ENCODE results near the gene SLC25A13. TPM values are rescaled to one million over a fixed set of nuclear protein-coding genes. Genes with fewer than 3 reads are reported as not detected.

SLC25A13 gene
- total and polyA plus RNA-seq, 2 of the 8 experiments (the other 6 are each of a cell fraction or from before 2014, with no cell fraction given) = 30.8 to 85.4 TPM

DNA sequence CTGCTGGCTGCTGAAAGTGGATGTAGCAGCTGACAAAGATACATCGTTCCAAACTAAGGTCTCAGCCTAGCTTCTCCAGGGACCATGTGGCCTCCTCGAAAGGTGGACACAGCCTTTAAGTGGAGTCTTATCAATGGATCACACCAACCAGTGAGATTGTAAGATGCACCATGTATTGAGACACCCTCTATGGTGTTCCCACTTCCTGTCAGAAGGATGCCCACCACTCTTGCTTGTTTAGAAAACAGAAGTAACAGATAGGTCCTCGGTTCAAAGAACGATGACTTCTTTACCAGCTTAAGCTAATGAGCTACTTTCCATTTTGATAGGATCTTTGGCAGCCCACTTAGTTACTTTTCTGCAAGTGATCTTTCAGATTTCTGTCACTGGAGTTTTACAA, 34.3 kb downstream of the SLC25A13 start (continued):
- TF ChIP-seq, protein P1, sequence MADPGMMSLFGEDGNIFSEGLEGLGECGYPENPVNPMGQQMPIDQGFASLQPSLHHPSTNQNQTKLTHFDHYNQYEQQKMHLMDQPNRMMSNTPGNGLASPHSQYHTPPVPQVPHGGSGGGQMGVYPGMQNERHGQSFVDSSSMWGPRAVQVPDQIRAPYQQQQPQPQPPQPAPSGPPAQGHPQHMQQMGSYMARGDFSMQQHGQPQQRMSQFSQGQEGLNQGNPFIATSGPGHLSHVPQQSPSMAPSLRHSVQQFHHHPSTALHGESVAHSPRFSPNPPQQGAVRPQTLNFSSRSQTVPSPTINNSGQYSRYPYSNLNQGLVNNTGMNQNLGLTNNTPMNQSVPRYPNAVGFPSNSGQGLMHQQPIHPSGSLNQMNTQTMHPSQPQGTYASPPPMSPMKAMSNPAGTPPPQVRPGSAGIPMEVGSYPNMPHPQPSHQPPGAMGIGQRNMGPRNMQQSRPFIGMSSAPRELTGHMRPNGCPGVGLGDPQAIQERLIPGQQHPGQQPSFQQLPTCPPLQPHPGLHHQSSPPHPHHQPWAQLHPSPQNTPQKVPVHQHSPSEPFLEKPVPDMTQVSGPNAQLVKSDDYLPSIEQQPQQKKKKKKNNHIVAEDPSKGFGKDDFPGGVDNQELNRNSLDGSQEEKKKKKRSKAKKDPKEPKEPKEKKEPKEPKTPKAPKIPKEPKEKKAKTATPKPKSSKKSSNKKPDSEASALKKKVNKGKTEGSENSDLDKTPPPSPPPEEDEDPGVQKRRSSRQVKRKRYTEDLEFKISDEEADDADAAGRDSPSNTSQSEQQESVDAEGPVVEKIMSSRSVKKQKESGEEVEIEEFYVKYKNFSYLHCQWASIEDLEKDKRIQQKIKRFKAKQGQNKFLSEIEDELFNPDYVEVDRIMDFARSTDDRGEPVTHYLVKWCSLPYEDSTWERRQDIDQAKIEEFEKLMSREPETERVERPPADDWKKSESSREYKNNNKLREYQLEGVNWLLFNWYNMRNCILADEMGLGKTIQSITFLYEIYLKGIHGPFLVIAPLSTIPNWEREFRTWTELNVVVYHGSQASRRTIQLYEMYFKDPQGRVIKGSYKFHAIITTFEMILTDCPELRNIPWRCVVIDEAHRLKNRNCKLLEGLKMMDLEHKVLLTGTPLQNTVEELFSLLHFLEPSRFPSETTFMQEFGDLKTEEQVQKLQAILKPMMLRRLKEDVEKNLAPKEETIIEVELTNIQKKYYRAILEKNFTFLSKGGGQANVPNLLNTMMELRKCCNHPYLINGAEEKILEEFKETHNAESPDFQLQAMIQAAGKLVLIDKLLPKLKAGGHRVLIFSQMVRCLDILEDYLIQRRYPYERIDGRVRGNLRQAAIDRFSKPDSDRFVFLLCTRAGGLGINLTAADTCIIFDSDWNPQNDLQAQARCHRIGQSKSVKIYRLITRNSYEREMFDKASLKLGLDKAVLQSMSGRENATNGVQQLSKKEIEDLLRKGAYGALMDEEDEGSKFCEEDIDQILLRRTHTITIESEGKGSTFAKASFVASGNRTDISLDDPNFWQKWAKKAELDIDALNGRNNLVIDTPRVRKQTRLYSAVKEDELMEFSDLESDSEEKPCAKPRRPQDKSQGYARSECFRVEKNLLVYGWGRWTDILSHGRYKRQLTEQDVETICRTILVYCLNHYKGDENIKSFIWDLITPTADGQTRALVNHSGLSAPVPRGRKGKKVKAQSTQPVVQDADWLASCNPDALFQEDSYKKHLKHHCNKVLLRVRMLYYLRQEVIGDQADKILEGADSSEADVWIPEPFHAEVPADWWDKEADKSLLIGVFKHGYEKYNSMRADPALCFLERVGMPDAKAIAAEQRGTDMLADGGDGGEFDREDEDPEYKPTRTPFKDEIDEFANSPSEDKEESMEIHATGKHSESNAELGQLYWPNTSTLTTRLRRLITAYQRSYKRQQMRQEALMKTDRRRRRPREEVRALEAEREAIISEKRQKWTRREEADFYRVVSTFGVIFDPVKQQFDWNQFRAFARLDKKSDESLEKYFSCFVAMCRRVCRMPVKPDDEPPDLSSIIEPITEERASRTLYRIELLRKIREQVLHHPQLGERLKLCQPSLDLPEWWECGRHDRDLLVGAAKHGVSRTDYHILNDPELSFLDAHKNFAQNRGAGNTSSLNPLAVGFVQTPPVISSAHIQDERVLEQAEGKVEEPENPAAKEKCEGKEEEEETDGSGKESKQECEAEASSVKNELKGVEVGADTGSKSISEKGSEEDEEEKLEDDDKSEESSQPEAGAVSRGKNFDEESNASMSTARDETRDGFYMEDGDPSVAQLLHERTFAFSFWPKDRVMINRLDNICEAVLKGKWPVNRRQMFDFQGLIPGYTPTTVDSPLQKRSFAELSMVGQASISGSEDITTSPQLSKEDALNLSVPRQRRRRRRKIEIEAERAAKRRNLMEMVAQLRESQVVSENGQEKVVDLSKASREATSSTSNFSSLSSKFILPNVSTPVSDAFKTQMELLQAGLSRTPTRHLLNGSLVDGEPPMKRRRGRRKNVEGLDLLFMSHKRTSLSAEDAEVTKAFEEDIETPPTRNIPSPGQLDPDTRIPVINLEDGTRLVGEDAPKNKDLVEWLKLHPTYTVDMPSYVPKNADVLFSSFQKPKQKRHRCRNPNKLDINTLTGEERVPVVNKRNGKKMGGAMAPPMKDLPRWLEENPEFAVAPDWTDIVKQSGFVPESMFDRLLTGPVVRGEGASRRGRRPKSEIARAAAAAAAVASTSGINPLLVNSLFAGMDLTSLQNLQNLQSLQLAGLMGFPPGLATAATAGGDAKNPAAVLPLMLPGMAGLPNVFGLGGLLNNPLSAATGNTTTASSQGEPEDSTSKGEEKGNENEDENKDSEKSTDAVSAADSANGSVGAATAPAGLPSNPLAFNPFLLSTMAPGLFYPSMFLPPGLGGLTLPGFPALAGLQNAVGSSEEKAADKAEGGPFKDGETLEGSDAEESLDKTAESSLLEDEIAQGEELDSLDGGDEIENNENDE (IDR thresholded peaks at IDR 0.05; ENCODE audit: insufficient replicate concordance, low read length) = no peak

All from H1 (cell line).